GM13976 (cell line): ENCODE measurements around the gene TMCO4.

Experiments
- DNase-seq: peaks from one replicate; pipeline ENCODE4 v3.0.0; 2012; ENCODE audit warnings: low spot score
- in situ Hi-C: fragments of 300-500 bp; cut with MboI; formaldehyde crosslinking; loops from one replicate; pipeline ENCODE4 v1.12.0; 2022; ENCODE audit warnings: low sequenced_read_pairs, mixed read lengths, inconsistent platforms; ENCODE audit not compliant: unreplicated experiment
- TF ChIP-seq, protein P1 (sequence below): IDR thresholded peaks from 2 replicates; pipeline ENCODE4 v1.5.1; 2012; ENCODE audit warnings: borderline replicate concordance, mild to moderate bottlenecking; ENCODE audit not compliant: insufficient read depth; ENCODE audit errors: extremely low read depth, missing control alignments, control extremely low read depth

TMCO4 gene

GRCh38 chr1:19676438-19676922 lies 123.2 kb downstream of the TMCO4 start:
- in situ Hi-C loops = no loop called here
- peak; percentile 67 for DNase-seq

DNA sequence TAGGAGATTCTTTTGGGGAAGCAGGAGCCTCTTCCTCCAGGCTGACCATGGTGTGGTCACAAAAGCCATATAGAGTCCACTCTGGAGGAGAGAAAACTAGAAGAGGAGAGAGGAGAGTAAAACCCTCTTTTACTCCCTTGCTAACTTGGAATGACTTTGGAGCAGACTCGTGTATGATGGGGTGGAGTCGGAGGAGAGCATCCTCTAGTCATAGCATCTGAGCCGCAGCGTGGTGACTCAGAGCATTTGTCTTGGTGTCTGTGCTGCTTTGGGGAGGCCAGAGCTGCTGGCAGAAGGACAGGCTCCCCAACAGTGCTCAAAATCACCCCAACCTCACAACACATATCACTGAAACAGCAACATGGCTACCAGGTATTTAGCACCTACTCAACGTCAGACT lies 123.9 kb downstream of the TMCO4 start:
- in situ Hi-C loops = no loop called here
- no peak for DNase-seq
- TF ChIP-seq, protein P1, sequence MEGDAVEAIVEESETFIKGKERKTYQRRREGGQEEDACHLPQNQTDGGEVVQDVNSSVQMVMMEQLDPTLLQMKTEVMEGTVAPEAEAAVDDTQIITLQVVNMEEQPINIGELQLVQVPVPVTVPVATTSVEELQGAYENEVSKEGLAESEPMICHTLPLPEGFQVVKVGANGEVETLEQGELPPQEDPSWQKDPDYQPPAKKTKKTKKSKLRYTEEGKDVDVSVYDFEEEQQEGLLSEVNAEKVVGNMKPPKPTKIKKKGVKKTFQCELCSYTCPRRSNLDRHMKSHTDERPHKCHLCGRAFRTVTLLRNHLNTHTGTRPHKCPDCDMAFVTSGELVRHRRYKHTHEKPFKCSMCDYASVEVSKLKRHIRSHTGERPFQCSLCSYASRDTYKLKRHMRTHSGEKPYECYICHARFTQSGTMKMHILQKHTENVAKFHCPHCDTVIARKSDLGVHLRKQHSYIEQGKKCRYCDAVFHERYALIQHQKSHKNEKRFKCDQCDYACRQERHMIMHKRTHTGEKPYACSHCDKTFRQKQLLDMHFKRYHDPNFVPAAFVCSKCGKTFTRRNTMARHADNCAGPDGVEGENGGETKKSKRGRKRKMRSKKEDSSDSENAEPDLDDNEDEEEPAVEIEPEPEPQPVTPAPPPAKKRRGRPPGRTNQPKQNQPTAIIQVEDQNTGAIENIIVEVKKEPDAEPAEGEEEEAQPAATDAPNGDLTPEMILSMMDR = no peak

More at GRCh38 chr1:19676438-19676922, 123.2 kb downstream of the TMCO4 start:
- TF ChIP-seq, protein P1 = no peak

DNA sequence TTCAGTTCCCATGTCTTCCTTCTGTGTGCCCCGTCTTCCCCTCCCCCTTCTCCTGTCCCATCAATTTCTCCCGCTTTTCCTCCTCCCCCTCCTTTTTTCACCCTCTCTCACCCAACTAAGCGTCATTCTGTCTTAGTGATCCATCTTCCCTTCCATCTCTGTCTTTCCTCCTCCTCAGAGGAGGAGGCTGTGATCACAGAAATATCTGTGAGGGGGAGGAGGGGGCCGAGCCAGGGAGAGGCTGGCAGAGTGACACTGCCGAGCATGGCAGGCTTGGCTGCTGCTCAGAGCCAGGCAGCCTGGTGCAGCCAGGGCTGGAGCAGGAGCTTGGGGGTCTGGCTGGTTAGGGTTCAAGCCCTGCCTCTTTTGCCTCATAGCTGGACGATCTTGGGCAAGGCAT lies 127.5 kb downstream of the TMCO4 start:
- in situ Hi-C loops = no loop called here
- no peak for DNase-seq

GRCh38 chr1:19670787-19671186 lies 128.9 kb downstream of the TMCO4 start:
- in situ Hi-C loops = no loop called here
- TF ChIP-seq, protein P1 = no peak
- no peak for DNase-seq

More for the DNA sequence above, 127.5 kb downstream of the TMCO4 start:
- TF ChIP-seq, protein P1 = no peak

- TF ChIP-seq, protein P1 = no peak
- in situ Hi-C loops = no loop called here
- no peak for DNase-seq
Measured at GRCh38 chr1:19668888-19669287, 130.8 kb downstream of the TMCO4 start.

DNA sequence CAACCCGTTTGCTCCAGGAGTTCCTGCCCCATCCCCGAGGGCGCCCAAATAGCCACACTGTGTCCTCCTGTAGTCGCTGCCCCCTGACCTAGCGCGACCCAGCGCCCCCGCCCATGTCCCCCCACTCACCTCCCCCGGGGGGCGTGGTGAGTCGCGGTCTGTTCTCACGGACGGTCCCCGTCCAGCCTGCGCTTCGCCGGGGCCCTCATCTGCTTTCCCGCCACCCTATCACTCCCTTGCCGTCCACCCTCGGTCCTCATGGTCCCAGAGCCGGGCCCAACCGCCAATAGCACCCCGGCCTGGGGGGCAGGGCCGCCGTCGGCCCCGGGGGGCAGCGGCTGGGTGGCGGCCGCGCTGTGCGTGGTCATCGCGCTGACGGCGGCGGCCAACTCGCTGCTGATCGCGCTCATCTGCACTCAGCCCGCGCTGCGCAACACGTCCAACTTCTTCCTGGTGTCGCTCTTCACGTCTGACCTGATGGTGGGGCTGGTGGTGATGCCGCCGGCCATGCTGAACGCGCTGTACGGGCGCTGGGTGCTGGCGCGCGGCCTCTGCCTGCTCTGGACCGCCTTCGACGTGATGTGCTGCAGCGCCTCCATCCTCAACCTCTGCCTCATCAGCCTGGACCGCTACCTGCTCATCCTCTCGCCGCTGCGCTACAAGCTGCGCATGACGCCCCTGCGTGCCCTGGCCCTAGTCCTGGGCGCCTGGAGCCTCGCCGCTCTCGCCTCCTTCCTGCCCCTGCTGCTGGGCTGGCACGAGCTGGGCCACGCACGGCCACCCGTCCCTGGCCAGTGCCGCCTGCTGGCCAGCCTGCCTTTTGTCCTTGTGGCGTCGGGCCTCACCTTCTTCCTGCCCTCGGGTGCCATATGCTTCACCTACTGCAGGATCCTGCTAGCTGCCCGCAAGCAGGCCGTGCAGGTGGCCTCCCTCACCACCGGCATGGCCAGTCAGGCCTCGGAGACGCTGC lies 133.9 kb downstream of the TMCO4 start:
- DNase-seq = no peak
- TF ChIP-seq, protein P1 = no peak
- in situ Hi-C loops = no loop called here
